HG03064 (cell line): ENCODE results near the gene TRAF3IP3.

Experiments
- ATAC-seq: cut with Tn5 transposase; IDR thresholded peaks from one replicate; pipeline ENCODE4 v1.9.1; 2021; ENCODE audit warnings: low read depth; ENCODE audit not compliant: unreplicated experiment

TRAF3IP3 gene

GRCh38 chr1:209822706-209823105 is 66.9 kb downstream of the TRAF3IP3 start:
- no peak for ATAC-seq

GRCh38 chr1:209823143-209824041 is 67.5 kb downstream of the TRAF3IP3 start:
- no peak for ATAC-seq

GRCh38 chr1:209825591-209826434 is 70.0 kb downstream of the TRAF3IP3 start:
- no peak for ATAC-seq

GRCh38 chr1:209827384-209828262 is 71.8 kb downstream of the TRAF3IP3 start, which contains the start of gene UTP25:
Gene UTP25 (plus strand): TSS chr1:209827972. CDS start chr1:209828064, 92 bp downstream.
- ATAC-seq = peak; percentile 91

- ATAC-seq = no peak
Observed at GRCh38 chr1:209829716-209830115, 73.9 kb downstream of the TRAF3IP3 start.

GRCh38 chr1:209830722-209831121 is 74.9 kb downstream of the TRAF3IP3 start:
- no peak for ATAC-seq

- ATAC-seq = no peak
Observed at GRCh38 chr1:209831615-209832014, 75.8 kb downstream of the TRAF3IP3 start.
